ENCODE data around the gene ZNF474. TPM values are rescaled to one million over a fixed set of nuclear protein-coding genes. Genes with fewer than 3 reads are reported as not detected.

The ZNF474 gene
- total and polyA plus RNA-seq, 12 donors, result 0.11 to 0.88 (median 0.28) TPM; not detected in 3

- Histone ChIP-seq H3K4me3 (no peak overlapping the region), H3K9me3 (replicated peaks in 1 of 3) (no peaks in the 10 kb centered on the region), H3K27me3 (no peaks in the 10 kb centered on the region), H3K36me3 (replicated peaks in 1 of 2) (no peaks in the 10 kb centered on the region), H3K4me1 (replicated peaks in 1 of 2) (no peaks in the 10 kb centered on the region), H3K27ac (no peak overlapping the region)
- TF ChIP-seq, protein P1, sequence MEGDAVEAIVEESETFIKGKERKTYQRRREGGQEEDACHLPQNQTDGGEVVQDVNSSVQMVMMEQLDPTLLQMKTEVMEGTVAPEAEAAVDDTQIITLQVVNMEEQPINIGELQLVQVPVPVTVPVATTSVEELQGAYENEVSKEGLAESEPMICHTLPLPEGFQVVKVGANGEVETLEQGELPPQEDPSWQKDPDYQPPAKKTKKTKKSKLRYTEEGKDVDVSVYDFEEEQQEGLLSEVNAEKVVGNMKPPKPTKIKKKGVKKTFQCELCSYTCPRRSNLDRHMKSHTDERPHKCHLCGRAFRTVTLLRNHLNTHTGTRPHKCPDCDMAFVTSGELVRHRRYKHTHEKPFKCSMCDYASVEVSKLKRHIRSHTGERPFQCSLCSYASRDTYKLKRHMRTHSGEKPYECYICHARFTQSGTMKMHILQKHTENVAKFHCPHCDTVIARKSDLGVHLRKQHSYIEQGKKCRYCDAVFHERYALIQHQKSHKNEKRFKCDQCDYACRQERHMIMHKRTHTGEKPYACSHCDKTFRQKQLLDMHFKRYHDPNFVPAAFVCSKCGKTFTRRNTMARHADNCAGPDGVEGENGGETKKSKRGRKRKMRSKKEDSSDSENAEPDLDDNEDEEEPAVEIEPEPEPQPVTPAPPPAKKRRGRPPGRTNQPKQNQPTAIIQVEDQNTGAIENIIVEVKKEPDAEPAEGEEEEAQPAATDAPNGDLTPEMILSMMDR (IDR thresholded peaks at IDR 0.05), result no peak
- TF ChIP-seq POLR2A (IDR thresholded peaks at IDR 0.05), result no peak
- WGBS, 4 donors, result 78 to 81% (median 80%) methylated on average over 11 of the region's 11 CpGs
- no peak for DNase-seq
- intact Hi-C loops (cut with DNase I), result no loop called here
These were observed 7.6 kb upstream of the ZNF474 start for GRCh38 chr5:122121479-122122465.

DNA sequence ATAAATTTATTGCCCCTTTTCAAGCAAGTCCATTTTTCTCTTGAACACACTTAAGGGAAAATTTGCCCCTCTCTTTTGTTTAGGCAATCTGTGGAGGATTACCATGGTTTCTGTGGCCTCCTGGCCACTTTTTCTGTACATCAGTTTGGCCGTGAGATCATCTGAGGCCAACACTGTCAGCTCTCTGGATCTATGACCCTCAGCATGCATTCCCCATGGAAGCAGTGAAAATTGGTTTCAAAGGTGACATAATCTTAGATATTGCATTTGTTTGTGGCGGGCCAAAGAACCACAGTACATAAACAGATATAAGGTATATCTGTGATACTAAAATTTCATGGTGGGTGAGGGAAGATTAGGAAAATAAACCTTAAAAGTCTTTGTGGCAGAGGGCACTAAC lies 4.6 kb upstream of the ZNF474 start:
- Histone ChIP-seq H3K36me3 (replicated peaks in 1 of 2) (no peaks in the 10 kb centered on the region), H3K27me3 (no peaks in the 10 kb centered on the region), H3K4me3 (no peak overlapping the region), H3K4me1 (replicated peaks in 1 of 2) (no peaks in the 10 kb centered on the region), H3K27ac (no peak overlapping the region), H3K9me3 (replicated peaks in 1 of 3) (no peaks in the 10 kb centered on the region)
- TF ChIP-seq POLR2A (IDR thresholded peaks at IDR 0.05), result no peak
- TF ChIP-seq, protein P1 (IDR thresholded peaks at IDR 0.05), result no peak
- no peak for DNase-seq
- intact Hi-C loops (cut with DNase I), result no loop called here
- 85 to 93% (median 90%) methylated on average over 2 of the region's 2 CpGs for WGBS, 4 donors

DNA sequence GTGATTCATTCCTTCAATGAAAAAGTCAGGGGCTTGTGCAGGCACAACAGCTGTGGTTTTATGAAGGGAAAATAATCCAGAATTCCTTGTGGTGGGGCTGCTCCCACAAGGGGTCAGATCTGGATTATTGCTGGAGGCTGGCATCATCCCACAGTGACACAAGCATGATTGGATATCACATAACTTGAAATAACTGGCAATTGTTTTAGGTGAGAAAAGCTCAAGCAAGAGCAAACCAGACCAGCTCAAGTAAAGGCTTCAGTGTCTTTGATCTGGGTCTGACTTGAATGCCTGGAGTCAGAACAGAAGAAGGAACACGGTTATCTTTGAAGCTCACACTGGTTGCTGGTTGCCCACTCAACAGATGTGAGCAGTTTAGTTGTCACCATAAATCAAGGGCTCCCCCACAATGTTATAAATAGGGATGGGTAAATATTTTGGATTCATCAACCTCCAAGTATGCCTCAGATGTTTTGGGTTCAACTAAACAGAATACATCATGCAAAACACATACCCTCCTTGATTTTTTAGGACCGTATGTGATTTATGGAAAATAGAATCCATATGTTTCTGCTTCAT lies 3.1 kb upstream of the ZNF474 start:
- intact Hi-C loops (cut with DNase I), result no loop called here
- TF ChIP-seq POLR2A (IDR thresholded peaks at IDR 0.05), result no peak
- TF ChIP-seq, protein P1 (IDR thresholded peaks at IDR 0.05), result no peak
- H3K9me3 ChIP-seq (replicated peaks in 1 of 3), result no peaks in the 10 kb centered on the region
- H3K27ac ChIP-seq, result no peak overlapping the region
- DNase-seq, result no peak
- H3K4me3 ChIP-seq, result no peak overlapping the region
- WGBS, 4 donors, result 45 to 58% (median 49%) methylated on average over 2 of the region's 2 CpGs
- H3K27me3 ChIP-seq, result no peaks in the 10 kb centered on the region
- H3K4me1 ChIP-seq (replicated peaks in 1 of 2), result no peaks in the 10 kb centered on the region
- no peaks in the 10 kb centered on the region for H3K36me3 ChIP-seq (replicated peaks in 1 of 2)

DNA sequence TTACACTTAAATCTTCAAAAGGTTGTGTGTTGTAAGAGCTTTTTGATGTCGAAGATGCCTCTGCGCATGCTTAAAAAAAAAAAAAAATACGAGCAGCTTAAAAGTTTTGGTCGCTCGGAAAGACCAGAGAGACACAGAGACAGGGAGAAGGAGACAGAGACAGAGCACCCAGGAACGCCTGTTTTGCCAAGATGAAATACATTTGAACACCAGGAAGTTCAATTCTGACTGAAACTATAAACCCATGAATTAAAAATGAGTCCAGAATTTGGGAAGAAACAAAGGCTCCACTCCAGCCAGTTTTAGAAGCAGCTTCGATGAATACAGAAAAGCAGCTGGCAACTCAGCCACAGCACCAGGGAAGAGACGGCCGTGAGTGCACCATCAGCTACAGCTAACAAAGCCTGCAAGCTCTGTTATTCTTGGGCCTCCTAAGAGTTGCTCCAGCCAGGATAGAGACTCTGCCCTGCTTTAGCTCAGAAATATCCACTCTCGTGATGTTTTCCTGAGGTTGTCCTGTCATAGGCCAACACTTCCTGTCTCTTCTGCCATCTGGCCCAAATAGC lies 2.5 kb upstream of the ZNF474 start:
- no peaks in the 10 kb centered on the region for H3K4me1 ChIP-seq (replicated peaks in 1 of 2)
- H3K36me3 ChIP-seq (replicated peaks in 1 of 2), result no peaks in the 10 kb centered on the region
- H3K4me3 ChIP-seq, result no peak overlapping the region
- DNase-seq, result no peak
- WGBS, 4 donors, result 59 to 70% (median 61%) methylated on average over 10 of the region's 10 CpGs
- H3K27ac ChIP-seq, result no peak overlapping the region
- H3K27me3 ChIP-seq, result no peaks in the 10 kb centered on the region
- intact Hi-C loops (cut with DNase I), result no loop called here
- TF ChIP-seq, protein P1 (IDR thresholded peaks at IDR 0.05), result no peak
- TF ChIP-seq POLR2A (IDR thresholded peaks at IDR 0.05), result no peak
- H3K9me3 ChIP-seq (replicated peaks in 1 of 3), result no peaks in the 10 kb centered on the region

All from adrenal gland (tissue), 12 donors.